HG03432 (cell line): ENCODE results near the gene DOCK2.

Source experiments
- ATAC-seq: cut with Tn5 transposase; IDR thresholded peaks from one replicate; pipeline ENCODE4 v1.9.1; 2021; ENCODE audit warnings: mild to moderate bottlenecking, moderate library complexity; ENCODE audit not compliant: unreplicated experiment

DOCK2 gene

GRCh38 chr5:170109059-170110031, 472.3 kb downstream of the DOCK2 start:
- no peak for ATAC-seq

- ATAC-seq = no peak
Observed at GRCh38 chr5:170110403-170111087, 473.5 kb downstream of the DOCK2 start.

- no peak for ATAC-seq
Observed at GRCh38 chr5:170111088-170111785, 474.2 kb downstream of the DOCK2 start.

- no peak for ATAC-seq
Observed at GRCh38 chr5:170112876-170113521, 475.9 kb downstream of the DOCK2 start.

GRCh38 chr5:170113522-170113900, 476.4 kb downstream of the DOCK2 start:
- ATAC-seq = no peak

- ATAC-seq = no peak
Observed at GRCh38 chr5:170114271-170114670, 477.2 kb downstream of the DOCK2 start.

- no peak for ATAC-seq
Observed at GRCh38 chr5:170115925-170116324, 478.9 kb downstream of the DOCK2 start.

- ATAC-seq = no peak
Observed at GRCh38 chr5:170117736-170118135, 480.7 kb downstream of the DOCK2 start.

- no peak for ATAC-seq
Observed at GRCh38 chr5:170120576-170120975, 483.5 kb downstream of the DOCK2 start.

- no peak for ATAC-seq
Observed at GRCh38 chr5:170121321-170121720, 484.2 kb downstream of the DOCK2 start.

GRCh38 chr5:170126061-170126460, 489.0 kb downstream of the DOCK2 start:
- ATAC-seq = no peak

GRCh38 chr5:170126626-170127025, 489.6 kb downstream of the DOCK2 start:
- no peak for ATAC-seq

- no peak for ATAC-seq
Observed at GRCh38 chr5:170131235-170131634, 494.2 kb downstream of the DOCK2 start.

GRCh38 chr5:170132269-170132975, 495.3 kb downstream of the DOCK2 start:
- no peak for ATAC-seq
